Measurements from ENCODE around the gene KCND1. TPM values are rescaled to one million over a fixed set of nuclear protein-coding genes. Genes with fewer than 3 reads are reported as not detected.

Gene KCND1
- polyA plus RNA-seq, 1 donor (not counting 4 experiments of a cell fraction or from before 2014, with no cell fraction given): 0.20 TPM

GRCh38 chrX:48992341-48992740 is 20.7 kb upstream of the KCND1 start:
- no peaks in the 10 kb centered on the region for H3K4me1 ChIP-seq (ENCODE audit: control insufficient read depth, extremely low read depth, insufficient read depth, low read length)
- H3K4me3 ChIP-seq (ENCODE audit: control insufficient read depth in 2 of 3, extremely low read depth in 1 of 3, insufficient read depth in 2 of 3, low read depth in 1 of 3, low read length in 3 of 3): no peak overlapping the region
- H4K20me1 ChIP-seq (ENCODE audit: control insufficient read depth, extremely low read depth, insufficient read depth, low read length): no peaks in the 10 kb centered on the region
- no peak overlapping the region for H2AFZ ChIP-seq (ENCODE audit: control insufficient read depth, low read length)
- dilution Hi-C loops (cut with MboI; ENCODE audit: extremely low pct_ligation_motif_present, low sequenced_read_pairs): no loop called here
- no peak overlapping the region for H3K9ac ChIP-seq (ENCODE audit: control insufficient read depth, extremely low read depth, insufficient read depth, low read length)
- no peak overlapping the region for H3K4me2 ChIP-seq (ENCODE audit: control insufficient read depth, extremely low read depth, insufficient read depth, low read depth, low read length)
- H3K27ac ChIP-seq (ENCODE audit: control insufficient read depth, insufficient read depth, low read length): no peak overlapping the region
- H3K27me3 ChIP-seq (ENCODE audit: control insufficient read depth, extremely low read depth, insufficient read depth, low read length): no peaks in the 10 kb centered on the region
- TF ChIP-seq EZH2 (IDR thresholded peaks at IDR 0.05; ENCODE audit: low read length) (no peak), CTCF (optimal IDR thresholded peaks at IDR 0.05 in 1 of 3, IDR thresholded peaks at IDR 0.05 in 1 of 3, conservative IDR thresholded peaks at IDR 0.05 in 1 of 3; ENCODE audit: extremely low read depth in 1 of 3, insufficient read depth in 2 of 3, low read length in 3 of 3) (no peak)
- no peaks in the 10 kb centered on the region for H3K9me3 ChIP-seq (ENCODE audit: control insufficient read depth, low read depth, low read length)
- peaks cover 0 to 5% of the 10 kb centered on the region in 2 experiments for H3K36me3 ChIP-seq (ENCODE audit: control insufficient read depth in 2 of 2, extremely low read depth in 1 of 2, insufficient read depth in 2 of 2, low read length in 2 of 2)
- FAIRE-seq: no peak
- no peaks in the 10 kb centered on the region for H3K79me2 ChIP-seq (ENCODE audit: control insufficient read depth, insufficient read depth, low read length)
- DNase-seq (ENCODE audit: low read depth, low spot score): no peak
- no peaks in the 10 kb centered on the region for H3K9me1 ChIP-seq (ENCODE audit: control insufficient read depth, extremely low read depth, insufficient read depth, low read length)

GRCh38 chrX:48989483-48989882 is 17.8 kb upstream of the KCND1 start:
- no peak overlapping the region for H3K4me3 ChIP-seq (ENCODE audit: control insufficient read depth in 2 of 3, extremely low read depth in 1 of 3, insufficient read depth in 2 of 3, low read depth in 1 of 3, low read length in 3 of 3)
- H3K9me1 ChIP-seq (ENCODE audit: control insufficient read depth, extremely low read depth, insufficient read depth, low read length): no peaks in the 10 kb centered on the region
- no peaks in the 10 kb centered on the region for H3K27me3 ChIP-seq (ENCODE audit: control insufficient read depth, extremely low read depth, insufficient read depth, low read length)
- no peaks in the 10 kb centered on the region for H3K4me1 ChIP-seq (ENCODE audit: control insufficient read depth, extremely low read depth, insufficient read depth, low read length)
- DNase-seq (ENCODE audit: low read depth, low spot score) (no peak), FAIRE-seq (no peak)
- no peak overlapping the region for H3K4me2 ChIP-seq (ENCODE audit: control insufficient read depth, extremely low read depth, insufficient read depth, low read depth, low read length)
- dilution Hi-C loops (cut with MboI; ENCODE audit: extremely low pct_ligation_motif_present, low sequenced_read_pairs): no loop called here
- no peaks in the 10 kb centered on the region for H3K9me3 ChIP-seq (ENCODE audit: control insufficient read depth, low read depth, low read length)
- H4K20me1 ChIP-seq (ENCODE audit: control insufficient read depth, extremely low read depth, insufficient read depth, low read length): no peaks in the 10 kb centered on the region
- H3K27ac ChIP-seq (ENCODE audit: control insufficient read depth, insufficient read depth, low read length): no peak overlapping the region
- H3K36me3 ChIP-seq (ENCODE audit: control insufficient read depth in 2 of 2, extremely low read depth in 1 of 2, insufficient read depth in 2 of 2, low read length in 2 of 2): peaks cover 3 to 7% of the 10 kb centered on the region in 2 experiments
- H3K9ac ChIP-seq (ENCODE audit: control insufficient read depth, extremely low read depth, insufficient read depth, low read length): no peak overlapping the region
- H3K79me2 ChIP-seq (ENCODE audit: control insufficient read depth, insufficient read depth, low read length): no peaks in the 10 kb centered on the region
- TF ChIP-seq EZH2 (IDR thresholded peaks at IDR 0.05; ENCODE audit: low read length): no peak
- no peak for TF ChIP-seq CTCF (optimal IDR thresholded peaks at IDR 0.05 in 1 of 3, IDR thresholded peaks at IDR 0.05 in 1 of 3, conservative IDR thresholded peaks at IDR 0.05 in 1 of 3; ENCODE audit: extremely low read depth in 1 of 3, insufficient read depth in 2 of 3, low read length in 3 of 3)
- no peak overlapping the region for H2AFZ ChIP-seq (ENCODE audit: control insufficient read depth, low read length)

Data from keratinocyte (primary cell).